Fibroblast of lung (primary cell): ENCODE data around the gene SLC35C1.

ENCODE experiments used
- CTCF ChIP-seq, 2 donors: IDR thresholded peaks in 1 of 2; conservative IDR thresholded peaks in 1 of 2; 1 replicate in 1 of 2; 2 replicates in 1 of 2; pipeline ENCODE4 v1.5.1; 2011 to 2012; ENCODE audit warnings: low read length in 2 of 2, control low read depth in 1 of 2, inconsistent platforms in 1 of 2, low read depth in 1 of 2, mild to moderate bottlenecking in 1 of 2
- EZH2 ChIP-seq: IDR thresholded peaks from 2 replicates; pipeline ENCODE4 v1.5.1; 2012; ENCODE audit warnings: low read length, control low read depth, mild to moderate bottlenecking; ENCODE audit errors: missing control alignments

GRCh38 chr11:45816614-45817013, 11.7 kb downstream of the SLC35C1 start:
- no peak for TF ChIP-seq CTCF (conservative IDR thresholded peaks at IDR 0.05 in 1 of 2, IDR thresholded peaks at IDR 0.05 in 1 of 2; ENCODE audit: low read depth in 1 of 2, low read length in 2 of 2)
- no peak for TF ChIP-seq EZH2
